Tibial nerve (tissue), 4 donors: Measurements from ENCODE around the gene DDX55. TPM values are rescaled to one million over a fixed set of nuclear protein-coding genes. Genes with fewer than 3 reads are reported as not detected.
A peak's percentile ranks its signal among the peaks of the same experiment; 100 is the strongest.
"Not testable (repeated sequence)": the region's sequence is repeated elsewhere in the genome, so short reads cannot be mapped to it uniquely, and the experiment has no call there.

Experiments used
- DNase-seq, 2 donors: peaks; one replicate each; pipeline ENCODE4 v3.0.0-alpha.2; 2019; ENCODE audit warnings: low spot score in 2 of 2
- H3K27ac ChIP-seq, 4 donors: fragments of 200-600 bp; sonication (generic) in 3 of 4; one replicate each; pipeline ENCODE4 v1.5.1; 2017 to 2019; ENCODE audit warnings: mild to moderate bottlenecking in 1 of 4
- H3K27me3 ChIP-seq, 2 donors: fragments of 200-600 bp; sonication (generic) in 1 of 2; one replicate each; pipeline versions ENCODE4 v1.5.1 to v1.6.0; 2017 to 2019
- H3K36me3 ChIP-seq, 3 donors: fragments of 200-600 bp; sonication (generic); one replicate each; pipeline ENCODE4 v1.5.1; 2018 to 2019
- H3K4me1 ChIP-seq, 4 donors: fragments of 200-600 bp; sonication (generic) in 3 of 4; one replicate each; pipeline ENCODE4 v1.5.1; 2017 to 2019
- H3K4me3 ChIP-seq, 4 donors: fragments of 200-600 bp; sonication (generic) in 3 of 4; one replicate each; pipeline ENCODE4 v1.5.1; 2017 to 2019; ENCODE audit warnings: mild to moderate bottlenecking in 1 of 4, moderate library complexity in 1 of 4
- H3K9me3 ChIP-seq, 4 donors: fragments of 200-600 bp; sonication (generic) in 3 of 4; one replicate each; pipeline ENCODE4 v1.5.1; 2017 to 2019
- EP300 ChIP-seq, 2 donors: sonication (generic); formaldehyde crosslinking; IDR thresholded peaks; one replicate each; pipeline ENCODE4 v1.6.1; 2017; ENCODE audit warnings: antibody characterized with exemption in 2 of 2, mild to moderate bottlenecking in 1 of 2
- POLR2A ChIP-seq, 2 donors: fragments of 450-650 bp; IDR thresholded peaks; one replicate each; pipeline ENCODE4 v1.6.1; 2017; ENCODE audit warnings: antibody characterized with exemption in 2 of 2, mild to moderate bottlenecking in 2 of 2, moderate library complexity in 2 of 2
- WGBS, 2 donors: methylation state at CpG; one replicate each; pipeline ENCODE4 v1.1.5; 2018; 5-methylcytosine and 5-hydroxymethylcytosine counted together
- total RNA-seq, 4 donors: library from RNA; depleted of rRNA; stranded (reverse); fragments of >200 nt; gene quantifications; one replicate each; pipeline ENCODE4 v1.1.0, GENCODE V29; 2016
- TF ChIP-seq, protein P1 (sequence below), 5 experiments: fragments of 200-600 bp in 3 of 5; fragments of 450-650 bp in 2 of 5; sonication (generic) in 3 of 5; IDR thresholded peaks; one replicate each; pipeline ENCODE4 v1.5.1; 2016 to 2019; ENCODE audit warnings: antibody characterized with exemption in 5 of 5, mild to moderate bottlenecking in 3 of 5, moderate library complexity in 2 of 5

DDX55 gene, protein sequence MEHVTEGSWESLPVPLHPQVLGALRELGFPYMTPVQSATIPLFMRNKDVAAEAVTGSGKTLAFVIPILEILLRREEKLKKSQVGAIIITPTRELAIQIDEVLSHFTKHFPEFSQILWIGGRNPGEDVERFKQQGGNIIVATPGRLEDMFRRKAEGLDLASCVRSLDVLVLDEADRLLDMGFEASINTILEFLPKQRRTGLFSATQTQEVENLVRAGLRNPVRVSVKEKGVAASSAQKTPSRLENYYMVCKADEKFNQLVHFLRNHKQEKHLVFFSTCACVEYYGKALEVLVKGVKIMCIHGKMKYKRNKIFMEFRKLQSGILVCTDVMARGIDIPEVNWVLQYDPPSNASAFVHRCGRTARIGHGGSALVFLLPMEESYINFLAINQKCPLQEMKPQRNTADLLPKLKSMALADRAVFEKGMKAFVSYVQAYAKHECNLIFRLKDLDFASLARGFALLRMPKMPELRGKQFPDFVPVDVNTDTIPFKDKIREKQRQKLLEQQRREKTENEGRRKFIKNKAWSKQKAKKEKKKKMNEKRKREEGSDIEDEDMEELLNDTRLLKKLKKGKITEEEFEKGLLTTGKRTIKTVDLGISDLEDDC
- total RNA-seq = 10 to 100 TPM; 16.8 to 53.1 (median 29.3) TPM

DNA sequence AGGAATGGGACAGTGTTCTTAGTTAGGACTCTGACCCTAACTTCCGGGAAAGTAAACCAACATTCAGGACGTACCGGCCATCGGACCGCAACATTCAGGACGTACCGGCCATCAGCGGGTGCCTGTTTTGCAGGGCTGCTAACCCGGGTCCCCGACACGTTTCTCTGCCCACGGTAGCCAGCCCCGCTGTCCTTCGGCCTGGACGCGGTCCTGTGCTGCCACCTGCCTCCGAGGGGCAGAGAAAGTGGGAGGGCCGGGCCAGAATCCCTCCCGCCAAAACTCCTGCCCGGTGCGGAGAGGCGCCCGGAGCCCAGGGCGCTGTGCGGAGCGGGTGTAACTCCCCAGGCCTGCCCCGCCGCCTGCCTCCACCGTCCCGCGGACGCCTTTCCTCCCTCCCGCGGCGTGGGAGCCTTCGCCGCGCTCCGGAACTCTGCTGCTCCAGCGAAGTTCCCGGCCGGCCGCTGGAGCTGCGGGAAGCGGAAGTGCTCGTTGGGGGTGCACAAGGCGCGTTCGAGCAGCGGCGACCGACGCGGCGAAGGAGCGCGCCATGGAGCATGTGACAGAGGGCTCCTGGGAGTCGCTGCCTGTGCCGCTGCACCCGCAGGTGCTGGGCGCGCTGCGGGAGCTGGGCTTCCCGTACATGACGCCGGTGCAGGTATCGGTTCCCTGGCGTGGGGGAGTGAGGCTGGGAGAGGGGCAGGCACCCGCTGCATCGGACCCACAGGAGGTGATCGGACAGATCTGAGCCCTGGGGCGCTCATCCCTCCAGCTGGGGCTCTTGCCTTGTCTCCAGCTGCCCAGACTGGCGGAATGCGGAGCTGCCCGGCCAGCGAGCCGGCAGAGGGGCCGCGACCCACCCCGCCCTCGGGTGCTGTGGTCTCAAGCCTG lies at the start of gene DDX55:
DDX55 (plus strand) TSS at position 498 of the 888 bp plus-strand sequence; CDS start at position 548, 50 bp downstream.
- H3K27ac ChIP-seq = peak within 1 kb of the TSS; percentile 83 to 94 (median 89)
- H3K9me3 ChIP-seq = no peaks in the 10 kb centered on the region
- H3K4me1 ChIP-seq = peaks cover 0 to 47% (median 14%) of the 10 kb centered on the region in 4 donors
- TF ChIP-seq EP300 (IDR thresholded peaks at IDR 0.05) (peak; percentile 84 to 92), POLR2A (IDR thresholded peaks at IDR 0.05) (peak in 1 of 2 donors; percentile 38)
- TF ChIP-seq, protein P1, sequence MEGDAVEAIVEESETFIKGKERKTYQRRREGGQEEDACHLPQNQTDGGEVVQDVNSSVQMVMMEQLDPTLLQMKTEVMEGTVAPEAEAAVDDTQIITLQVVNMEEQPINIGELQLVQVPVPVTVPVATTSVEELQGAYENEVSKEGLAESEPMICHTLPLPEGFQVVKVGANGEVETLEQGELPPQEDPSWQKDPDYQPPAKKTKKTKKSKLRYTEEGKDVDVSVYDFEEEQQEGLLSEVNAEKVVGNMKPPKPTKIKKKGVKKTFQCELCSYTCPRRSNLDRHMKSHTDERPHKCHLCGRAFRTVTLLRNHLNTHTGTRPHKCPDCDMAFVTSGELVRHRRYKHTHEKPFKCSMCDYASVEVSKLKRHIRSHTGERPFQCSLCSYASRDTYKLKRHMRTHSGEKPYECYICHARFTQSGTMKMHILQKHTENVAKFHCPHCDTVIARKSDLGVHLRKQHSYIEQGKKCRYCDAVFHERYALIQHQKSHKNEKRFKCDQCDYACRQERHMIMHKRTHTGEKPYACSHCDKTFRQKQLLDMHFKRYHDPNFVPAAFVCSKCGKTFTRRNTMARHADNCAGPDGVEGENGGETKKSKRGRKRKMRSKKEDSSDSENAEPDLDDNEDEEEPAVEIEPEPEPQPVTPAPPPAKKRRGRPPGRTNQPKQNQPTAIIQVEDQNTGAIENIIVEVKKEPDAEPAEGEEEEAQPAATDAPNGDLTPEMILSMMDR (IDR thresholded peaks at IDR 0.05) = peak; percentile 47 to 79 (median 58)
- no peaks in the 10 kb centered on the region for H3K27me3 ChIP-seq
- 0 to 1% methylated on average over 36 to 61 of the region's 81 CpGs for WGBS, 2 donors
- H3K36me3 ChIP-seq = peaks cover 0 to 44% (median under 1%) of the 10 kb centered on the region in 3 donors
- peak within 1 kb of the TSS; percentile 85 to 99 (median 93) for H3K4me3 ChIP-seq
- peak; percentile 50 to 57 for DNase-seq

DNA sequence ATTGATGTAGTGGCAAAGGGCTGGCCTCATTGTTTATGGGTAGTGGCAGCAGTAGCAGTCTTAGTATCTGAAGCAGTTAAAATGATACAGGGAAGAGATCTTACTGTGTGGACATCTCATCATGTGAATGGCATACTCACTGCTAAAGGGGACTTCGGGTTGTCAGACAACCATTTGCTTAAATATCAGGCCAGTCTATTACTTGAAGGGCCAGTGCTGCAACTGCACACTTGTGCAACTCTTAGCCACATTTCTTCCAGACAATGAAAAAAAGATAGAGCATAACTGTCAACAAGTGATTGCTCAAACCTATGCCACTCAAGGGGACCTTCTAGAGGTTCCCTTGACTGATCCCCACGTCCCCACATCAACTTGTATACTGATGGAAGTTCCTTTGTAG lies 47.8 kb upstream of the DDX55 start:
- not testable (repeated sequence) for H3K4me3 ChIP-seq, H3K36me3 ChIP-seq
- WGBS, 2 donors = 40 to 57% methylated on average over 2 of the region's 2 CpGs

GRCh38 chr12:123554843-123555242 lies 47.1 kb upstream of the DDX55 start:
- H3K4me1 ChIP-seq, H3K9me3 ChIP-seq, H3K27ac ChIP-seq, DNase-seq, H3K4me3 ChIP-seq, H3K36me3 ChIP-seq, H3K27me3 ChIP-seq: not testable (repeated sequence)
- 74 to 95% methylated on average over 5 of the region's 5 CpGs for WGBS, 2 donors

More for the DNA sequence above, 47.8 kb upstream of the DDX55 start:
- H3K4me1 ChIP-seq, H3K27ac ChIP-seq, H3K27me3 ChIP-seq, H3K9me3 ChIP-seq, DNase-seq: not testable (repeated sequence)

- 95 to 97% methylated on average over 14 of the region's 14 CpGs for WGBS, 2 donors
- H3K36me3 ChIP-seq, H3K4me1 ChIP-seq, H3K27me3 ChIP-seq, H3K4me3 ChIP-seq, H3K27ac ChIP-seq, DNase-seq, H3K9me3 ChIP-seq: not testable (repeated sequence)
Observed at GRCh38 chr12:123558487-123558886, 43.4 kb upstream of the DDX55 start.

DNA sequence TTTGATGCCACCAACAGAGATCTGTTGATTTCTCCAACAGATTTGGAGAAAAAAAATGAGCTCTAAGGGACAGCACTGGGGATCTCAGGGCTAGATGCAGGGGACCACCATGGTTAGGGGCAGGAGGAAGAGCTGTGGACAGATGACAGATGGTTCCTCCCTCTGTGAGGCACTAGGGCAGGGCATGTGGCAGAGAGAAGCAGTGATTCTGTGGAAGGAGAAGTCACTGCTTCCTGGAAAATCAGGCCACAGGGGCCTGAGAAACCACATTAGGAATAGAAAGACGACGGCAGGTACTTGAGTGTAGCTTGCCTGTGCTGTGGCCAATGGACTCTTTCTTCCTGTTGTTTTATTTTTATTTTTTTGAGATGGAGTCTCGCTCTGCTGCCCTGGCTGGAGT lies 42.4 kb upstream of the DDX55 start:
- Histone ChIP-seq H3K27me3 (no peaks in the 10 kb centered on the region), H3K27ac (no peak overlapping the region), H3K36me3 (no peaks in the 10 kb centered on the region), H3K9me3 (no peaks in the 10 kb centered on the region), H3K4me1 (no peaks in the 10 kb centered on the region), H3K4me3 (no peak overlapping the region)
- WGBS, 2 donors = 65 to 75% methylated on average over 3 of the region's 3 CpGs
- TF ChIP-seq EP300 (IDR thresholded peaks at IDR 0.05) (no peak), POLR2A (IDR thresholded peaks at IDR 0.05) (no peak)
- TF ChIP-seq, protein P1 (IDR thresholded peaks at IDR 0.05) = no peak
- DNase-seq = no peak

DNA sequence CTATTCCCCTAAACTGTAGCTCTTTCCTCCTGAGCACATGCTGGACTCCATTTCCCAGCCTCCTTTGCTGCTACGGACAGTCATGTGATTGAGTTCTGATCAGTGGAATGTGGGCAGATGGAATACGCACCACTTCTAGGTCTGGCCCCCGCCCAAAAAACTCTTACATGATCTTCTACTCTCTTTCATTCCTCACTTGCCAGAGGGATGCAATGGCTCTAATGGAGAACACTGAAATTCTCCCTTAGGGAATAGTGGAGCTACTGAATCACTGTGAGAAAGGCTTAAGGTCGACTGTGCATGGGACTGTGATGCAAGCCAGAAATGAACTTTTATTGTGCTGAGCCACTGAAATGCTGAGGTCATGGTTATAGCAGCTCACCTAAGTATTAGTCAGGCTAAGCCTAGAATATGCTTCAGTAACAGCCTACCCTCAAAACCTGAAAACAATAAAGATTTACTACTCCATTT lies 30.5 kb upstream of the DDX55 start:
- Histone ChIP-seq H3K9me3 (no peaks in the 10 kb centered on the region), H3K27me3 (no peaks in the 10 kb centered on the region), H3K4me1 (no peaks in the 10 kb centered on the region), H3K4me3 (no peak overlapping the region), H3K36me3 (peaks cover 0 to 5% (median under 1%) of the 10 kb centered on the region in 3 donors), H3K27ac (peak overlapping the region in 1 of 4 donors; percentile 25)
- DNase-seq = peak; percentile 18 to 57
- WGBS, 2 donors = 16 to 36% methylated on average over 4 of the region's 4 CpGs
- TF ChIP-seq, protein P1 (IDR thresholded peaks at IDR 0.05) = no peak
- peak in 1 of 2 donors; percentile 6 for TF ChIP-seq POLR2A (IDR thresholded peaks at IDR 0.05)
- TF ChIP-seq EP300 (IDR thresholded peaks at IDR 0.05) = peak in 1 of 2 donors; percentile 46
